CD4-positive, alpha-beta T cell treated with Interleukin-15 for 1 hour (primary cell): ENCODE measurements around the gene SLC48A1.
"Not testable (repeated sequence)": the region's sequence is repeated elsewhere in the genome, so short reads cannot be mapped to it uniquely, and the experiment has no call there.

ENCODE experiments used
- DNase-seq: peaks from one replicate; pipeline ENCODE4 v3.0.0-alpha.2; 2020

The SLC48A1 gene

DNA sequence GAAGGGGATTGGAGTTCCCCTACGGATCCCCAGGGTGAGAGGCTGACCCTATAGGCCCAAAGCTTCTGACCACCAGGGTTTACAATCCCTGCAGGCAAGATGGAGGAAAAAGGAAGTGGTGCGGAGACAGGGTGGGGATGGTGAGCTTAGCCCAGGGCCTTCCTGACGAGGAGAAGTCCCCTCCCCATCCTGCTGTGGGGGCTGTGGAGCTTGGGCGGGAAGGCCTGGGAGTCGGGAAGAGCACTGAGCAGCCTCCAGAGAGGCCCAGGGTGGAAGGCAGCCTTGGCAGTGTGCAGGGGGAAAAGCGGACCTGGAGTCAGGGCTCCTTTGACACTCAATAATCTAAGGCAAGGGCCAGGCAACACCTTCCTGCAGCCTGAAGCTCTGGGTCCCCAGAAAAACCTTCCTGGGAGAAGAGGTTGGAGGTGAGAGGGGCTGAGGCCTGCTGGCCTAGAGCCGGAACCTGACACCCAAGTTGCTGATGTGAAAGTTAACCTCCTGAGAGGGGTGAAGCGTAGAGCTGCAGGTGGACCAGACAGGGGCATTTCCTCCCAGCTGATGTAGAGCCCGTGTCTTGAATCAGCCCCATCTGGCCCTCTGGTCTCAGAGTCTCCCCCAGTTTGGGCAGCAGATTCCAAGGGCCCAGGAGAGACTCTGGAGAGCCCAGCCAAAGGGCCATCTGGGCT lies 40.6 kb downstream of the SLC48A1 start:
- DNase-seq: no peak

DNA sequence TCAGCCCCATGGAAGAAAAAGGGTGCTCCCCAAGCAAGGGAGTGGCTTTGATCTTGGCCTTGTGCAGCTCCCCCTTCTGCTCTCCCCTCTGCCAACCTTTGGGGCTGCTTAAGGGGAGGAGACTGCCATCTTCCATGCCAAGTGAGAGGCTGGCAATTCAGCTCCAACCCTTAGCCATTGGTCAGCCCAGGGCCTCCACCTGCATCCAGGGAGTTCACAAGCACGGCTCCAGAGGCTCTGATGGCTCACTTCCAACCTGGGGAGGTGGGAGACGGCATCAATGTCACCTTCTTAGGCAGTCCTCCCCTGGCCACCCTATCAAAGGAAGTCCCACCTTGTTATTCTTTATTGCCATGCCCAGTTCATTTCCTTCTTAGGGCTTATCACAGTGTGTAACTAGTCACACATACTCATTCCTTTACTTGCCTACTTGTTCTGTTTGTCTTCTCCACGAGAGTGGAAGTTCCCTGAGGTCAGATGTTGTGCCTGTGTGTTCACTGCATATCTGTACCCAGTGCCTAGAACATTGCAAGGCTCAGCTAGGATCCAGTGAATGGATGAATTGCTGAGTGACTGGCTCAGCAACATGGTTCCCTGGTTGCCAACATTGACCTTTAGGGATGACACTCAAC lies 41.6 kb downstream of the SLC48A1 start:
- DNase-seq: no peak

DNA sequence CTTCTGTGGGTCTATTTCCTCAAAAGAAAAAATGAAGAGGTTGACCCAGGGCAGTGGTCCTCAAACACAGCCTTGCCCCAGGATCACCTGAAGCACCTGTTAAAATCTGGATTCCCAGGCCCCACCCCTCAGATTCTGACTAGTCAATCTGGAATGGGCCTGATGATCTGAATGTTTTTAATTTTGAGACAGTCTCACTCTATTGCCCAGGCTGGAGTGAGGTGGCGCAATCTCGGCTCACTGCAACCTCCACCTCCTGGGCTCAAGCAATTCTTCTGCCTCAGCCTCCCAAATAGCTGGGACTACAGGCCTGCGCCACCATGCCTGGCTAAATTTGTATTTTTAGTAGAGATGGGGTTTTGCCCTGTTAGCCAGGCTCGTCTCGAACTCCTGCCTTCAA lies 42.4 kb downstream of the SLC48A1 start:
- not testable (repeated sequence) for DNase-seq

DNA sequence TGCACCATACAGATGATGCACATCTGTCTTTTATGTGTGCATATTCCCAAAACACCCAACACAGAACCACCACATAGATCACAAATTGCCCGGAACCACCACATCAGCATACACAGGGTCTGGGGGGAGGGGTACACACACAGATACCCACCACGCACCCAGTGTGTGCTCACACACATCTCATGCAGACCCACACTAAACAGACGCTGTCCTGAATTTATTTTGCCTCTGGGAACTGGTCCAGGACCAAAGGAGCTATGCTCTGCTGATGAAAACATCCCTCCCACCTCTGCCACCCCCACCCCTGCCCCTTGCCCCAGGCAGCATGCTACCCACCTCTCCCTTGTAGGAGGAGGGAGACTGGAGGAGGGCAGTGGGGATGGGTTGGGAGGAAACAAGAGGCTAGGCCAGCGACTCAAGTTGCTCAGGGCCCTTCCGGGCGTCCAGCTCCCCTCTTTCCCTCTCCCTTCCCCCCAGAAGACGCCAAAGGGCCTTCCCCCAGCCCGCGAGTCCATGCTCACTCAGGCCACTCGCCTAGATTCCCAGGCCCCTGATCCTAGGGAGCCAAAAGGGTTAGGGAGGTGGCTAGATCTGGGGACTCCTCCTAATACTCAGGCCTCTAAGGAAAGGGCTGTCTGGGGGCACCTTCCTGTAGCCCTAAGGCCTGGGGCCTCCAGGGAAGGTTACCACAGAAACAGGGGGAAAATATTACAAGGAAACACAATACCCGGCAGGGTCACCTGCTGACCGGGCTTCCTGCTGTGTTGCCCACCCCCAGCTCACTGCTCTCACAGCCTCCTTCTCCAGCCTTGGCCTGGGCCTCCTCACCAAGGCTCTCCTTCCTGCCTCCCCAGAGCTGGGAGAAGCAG lies 43.6 kb downstream of the SLC48A1 start:
- no peak for DNase-seq

DNA sequence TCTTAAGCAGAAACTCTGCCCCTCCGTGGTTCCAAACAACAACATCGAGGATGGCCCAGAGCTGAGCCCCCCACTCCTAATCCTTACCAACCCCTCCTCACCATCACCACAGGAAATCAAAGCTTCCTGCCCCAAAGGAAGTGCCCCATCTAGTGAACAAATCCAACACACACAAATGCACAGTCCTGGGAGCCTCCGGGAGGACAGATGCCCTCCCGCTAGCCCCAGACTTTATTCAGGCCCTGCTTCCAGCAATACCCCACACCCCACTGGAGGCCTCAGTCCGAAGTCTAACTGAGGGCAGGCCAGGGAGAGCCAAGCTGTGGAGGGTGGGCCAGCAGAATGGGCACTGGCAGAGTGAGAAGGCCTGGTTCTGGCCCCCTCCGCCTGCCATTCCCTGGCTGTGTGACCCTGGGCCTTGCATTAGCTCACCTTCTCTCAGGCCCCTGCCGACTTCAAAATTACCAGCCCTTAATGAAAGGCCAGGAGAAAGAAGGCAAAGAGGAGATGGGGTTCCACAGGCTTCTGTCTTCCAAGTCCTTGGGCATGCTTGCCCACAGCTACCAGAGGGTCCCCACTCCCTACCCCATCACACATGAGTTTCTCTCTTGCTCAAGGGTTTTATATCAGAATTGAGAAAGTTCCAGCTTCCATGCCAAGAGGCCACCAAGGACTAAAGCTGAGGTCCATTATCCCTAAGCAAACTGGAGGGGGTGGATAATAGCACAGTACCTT lies 44.4 kb downstream of the SLC48A1 start:
- DNase-seq: no peak

DNA sequence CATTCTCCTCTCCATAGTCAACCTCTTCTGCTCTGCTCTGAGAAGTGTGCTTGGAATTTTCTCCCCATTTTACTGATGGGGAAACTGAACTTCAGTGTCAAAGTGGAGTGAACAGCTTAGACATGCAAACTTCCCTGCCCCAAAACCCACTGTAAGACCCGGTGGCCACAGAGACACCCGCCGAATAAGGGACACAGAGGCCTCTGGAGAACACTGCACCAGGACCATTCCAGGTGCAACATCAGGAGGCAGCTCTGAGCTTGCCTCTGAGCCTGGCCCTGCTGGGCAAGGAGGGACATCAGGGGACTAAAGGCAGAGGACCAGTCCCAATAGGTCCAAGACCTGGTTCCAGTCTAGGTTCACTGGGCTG lies 45.0 kb downstream of the SLC48A1 start:
- no peak for DNase-seq

DNA sequence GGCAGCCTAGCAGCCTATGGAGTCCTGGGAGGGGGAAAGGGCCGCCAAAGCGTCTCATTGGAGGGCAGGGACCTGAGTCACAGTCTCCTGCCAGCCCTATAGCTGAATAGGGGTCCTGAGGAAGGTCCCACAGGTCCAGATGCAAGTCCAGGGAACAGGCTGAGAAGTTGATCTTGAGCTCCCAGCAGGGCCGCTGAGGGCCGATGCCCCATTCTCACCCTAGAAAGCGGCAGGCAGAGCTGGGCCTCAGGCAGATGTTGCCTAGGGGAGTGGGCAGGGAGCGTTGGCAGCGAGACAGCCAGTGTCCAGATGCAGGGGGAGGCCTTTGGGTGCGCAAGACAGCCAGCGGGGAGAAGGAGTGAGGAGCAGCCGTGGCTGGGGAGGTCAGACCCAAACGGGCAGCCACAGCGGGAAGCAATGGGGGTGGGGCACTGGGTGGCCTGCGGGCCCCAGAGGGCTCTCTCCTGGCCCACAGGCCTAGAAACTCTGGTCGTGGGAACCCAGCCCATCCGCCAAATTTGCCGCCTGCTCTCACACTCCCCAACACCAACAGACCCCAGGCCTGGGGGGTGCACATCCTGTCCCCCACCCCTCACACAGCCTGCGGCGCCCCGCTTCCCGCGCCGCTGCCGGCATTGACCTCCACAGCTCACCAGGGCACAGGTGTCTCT lies 45.6 kb downstream of the SLC48A1 start:
- DNase-seq: no peak

DNA sequence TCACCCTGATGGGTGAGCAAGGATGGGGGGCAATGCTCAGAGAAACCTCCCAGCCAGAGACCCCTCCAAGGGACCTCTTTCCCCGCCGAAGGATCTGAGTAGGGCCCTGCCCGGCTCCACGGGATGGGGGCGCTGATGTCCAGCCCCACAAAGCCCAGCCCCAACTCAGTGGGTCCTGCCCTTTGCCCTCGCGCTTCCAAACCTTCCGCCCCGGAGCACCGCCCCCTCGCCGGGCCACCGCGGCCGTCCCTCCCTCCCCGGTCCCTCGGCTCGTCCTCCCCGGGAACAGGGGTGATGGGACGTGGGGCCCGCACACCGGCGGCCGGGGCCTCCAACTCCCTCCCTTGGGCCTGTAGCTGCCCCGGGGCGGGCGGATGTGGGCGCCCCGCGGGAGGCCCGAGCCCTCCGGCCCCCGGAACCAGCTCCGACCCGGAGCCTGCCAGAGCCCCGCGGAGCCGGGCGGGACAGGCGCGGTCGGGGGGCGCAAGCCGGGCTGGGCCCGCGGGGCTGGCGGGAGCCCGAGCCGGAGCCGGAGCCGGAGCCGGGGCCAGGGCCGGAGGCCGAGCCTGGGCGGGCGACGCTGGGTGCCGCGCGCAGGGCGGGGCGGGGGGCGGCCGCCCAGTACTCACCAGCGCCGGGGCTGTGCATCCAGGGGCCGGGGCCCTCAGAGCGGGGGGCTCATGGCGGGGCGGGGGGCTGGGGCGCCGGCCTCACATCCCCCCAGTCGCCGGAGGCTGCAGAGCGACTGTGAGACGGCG lies 46.3 kb downstream of the SLC48A1 start:
- DNase-seq: peak; percentile 53

DNA sequence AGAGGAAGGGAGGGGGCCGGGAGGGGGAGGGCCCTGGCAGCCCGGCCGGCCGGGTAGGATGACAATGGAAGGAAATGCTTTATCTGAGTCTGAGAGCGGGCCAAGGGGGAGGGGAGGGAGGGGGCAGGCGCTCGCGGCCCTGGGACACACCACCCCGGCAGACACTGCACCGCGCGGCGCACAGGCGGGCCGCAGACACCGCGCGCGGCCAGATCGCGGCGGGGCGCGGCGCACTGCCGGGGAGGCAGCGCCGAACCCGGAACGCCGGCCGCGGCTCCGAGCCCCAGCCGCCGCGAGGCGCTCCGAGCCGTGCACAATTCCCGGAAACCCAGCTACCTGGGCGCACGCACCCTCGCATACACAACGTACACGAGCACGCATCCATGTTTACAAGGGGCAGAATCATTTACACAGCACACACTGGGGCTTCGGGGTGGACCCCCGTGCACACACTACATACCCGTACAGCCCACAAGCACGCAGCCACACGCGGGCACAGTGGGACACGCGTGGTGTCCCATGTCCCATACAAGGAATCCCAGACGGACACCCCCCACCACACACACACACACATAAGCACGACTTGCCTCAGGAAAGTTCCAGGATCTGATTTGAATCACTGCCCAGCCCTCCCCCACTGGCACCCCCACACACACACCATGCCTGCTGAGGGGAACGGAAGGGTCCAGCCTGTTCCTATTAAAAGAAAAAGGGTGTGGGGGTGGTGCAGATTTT lies 47.0 kb downstream of the SLC48A1 start, which contains the start of gene HDAC7:
HDAC7 (minus strand) TSS at position 8 of the 735 bp plus-strand sequence. CDS start 118 bp downstream, outside the sequence.
- DNase-seq: peak; percentile 79

DNA sequence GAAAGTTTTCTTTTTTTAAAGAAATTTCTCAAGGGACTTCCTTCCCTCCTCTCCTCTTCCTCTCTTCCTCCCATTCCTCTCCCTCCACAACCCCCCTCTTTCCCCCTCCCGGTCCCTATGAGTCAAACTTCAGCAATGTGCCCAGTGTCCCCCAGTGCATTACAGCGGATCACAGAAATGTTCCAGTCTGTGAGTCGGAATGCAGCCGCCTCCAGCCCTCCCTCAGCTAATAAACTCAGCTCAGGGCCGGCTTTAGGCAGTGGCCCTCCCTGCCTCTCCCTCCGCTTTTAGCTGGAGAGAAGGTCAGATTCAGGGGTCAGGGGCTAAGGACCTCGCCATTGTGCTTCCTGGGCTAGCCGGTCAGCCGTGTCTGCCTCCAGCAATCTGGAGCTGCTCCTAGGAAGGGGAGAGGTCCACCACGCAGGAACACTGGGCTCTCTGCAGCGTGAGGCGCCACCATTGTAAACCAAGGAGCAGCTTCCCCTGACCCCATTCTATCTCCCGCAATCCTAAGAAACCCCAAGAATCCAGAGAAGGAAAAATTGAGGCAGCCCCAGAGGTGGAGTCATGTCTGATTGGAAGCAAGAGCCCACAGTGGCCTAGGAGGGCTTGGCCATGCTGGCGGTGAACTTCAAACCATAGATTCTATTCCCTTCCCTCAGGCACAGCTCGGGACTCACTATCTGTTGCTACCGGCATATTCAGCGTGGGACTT lies 47.8 kb downstream of the SLC48A1 start:
- DNase-seq: no peak

DNA sequence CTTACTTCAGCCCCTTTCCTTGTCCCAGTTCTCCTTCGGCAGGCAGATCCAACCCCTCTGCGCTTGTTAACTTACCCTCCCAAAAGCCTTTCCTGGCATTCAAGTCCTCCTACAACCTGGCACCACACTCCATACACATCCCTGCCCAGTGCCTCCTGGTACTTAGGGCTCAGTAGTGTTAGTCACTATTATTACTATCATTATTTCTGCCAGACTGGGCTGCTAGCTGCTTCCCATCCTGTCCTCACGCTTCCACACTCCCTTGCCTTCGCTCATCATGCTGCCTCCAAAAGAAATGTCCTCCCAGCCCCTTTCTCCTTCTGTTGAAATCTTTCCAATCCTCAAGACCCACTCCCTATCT lies 48.3 kb downstream of the SLC48A1 start:
- no peak for DNase-seq

DNA sequence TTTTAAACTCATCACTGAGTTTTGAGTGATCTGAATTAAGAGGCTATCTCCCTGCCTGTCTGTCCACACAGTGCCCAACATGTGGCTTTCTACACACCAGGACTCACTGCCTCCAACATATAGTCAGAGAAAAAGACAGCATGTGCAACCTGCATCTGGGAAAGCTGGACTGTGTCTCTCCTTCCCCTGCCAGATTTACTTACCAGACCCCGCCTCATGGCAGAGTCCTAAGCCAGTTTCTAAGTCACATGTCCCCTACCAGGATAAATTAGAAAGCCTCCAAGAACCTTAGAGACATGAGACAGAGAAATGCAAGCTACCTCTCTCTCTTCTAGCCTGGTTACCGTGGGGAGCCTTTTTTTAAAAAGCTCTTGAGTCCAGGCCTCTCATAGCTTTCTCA lies 49.4 kb downstream of the SLC48A1 start:
- no peak for DNase-seq

DNA sequence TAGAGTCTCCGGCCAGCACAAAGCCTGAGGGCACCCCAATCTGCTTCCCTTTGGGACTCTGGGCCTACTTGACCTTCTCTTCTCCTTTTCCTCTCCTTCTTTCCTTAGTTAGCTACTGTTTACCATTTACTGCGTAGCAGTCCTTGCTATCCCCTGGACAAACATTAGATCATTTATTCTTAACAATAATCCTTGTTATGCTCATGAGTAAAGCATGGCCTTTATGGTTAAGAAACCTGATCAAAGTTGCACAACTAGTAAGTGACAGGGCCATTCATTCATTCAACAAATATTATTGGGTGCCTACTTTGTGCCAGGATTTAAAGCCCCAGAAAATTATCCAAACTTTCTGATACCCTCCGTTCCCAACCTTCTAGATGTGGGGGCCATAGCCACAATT lies 49.8 kb downstream of the SLC48A1 start:
- DNase-seq: no peak

DNA sequence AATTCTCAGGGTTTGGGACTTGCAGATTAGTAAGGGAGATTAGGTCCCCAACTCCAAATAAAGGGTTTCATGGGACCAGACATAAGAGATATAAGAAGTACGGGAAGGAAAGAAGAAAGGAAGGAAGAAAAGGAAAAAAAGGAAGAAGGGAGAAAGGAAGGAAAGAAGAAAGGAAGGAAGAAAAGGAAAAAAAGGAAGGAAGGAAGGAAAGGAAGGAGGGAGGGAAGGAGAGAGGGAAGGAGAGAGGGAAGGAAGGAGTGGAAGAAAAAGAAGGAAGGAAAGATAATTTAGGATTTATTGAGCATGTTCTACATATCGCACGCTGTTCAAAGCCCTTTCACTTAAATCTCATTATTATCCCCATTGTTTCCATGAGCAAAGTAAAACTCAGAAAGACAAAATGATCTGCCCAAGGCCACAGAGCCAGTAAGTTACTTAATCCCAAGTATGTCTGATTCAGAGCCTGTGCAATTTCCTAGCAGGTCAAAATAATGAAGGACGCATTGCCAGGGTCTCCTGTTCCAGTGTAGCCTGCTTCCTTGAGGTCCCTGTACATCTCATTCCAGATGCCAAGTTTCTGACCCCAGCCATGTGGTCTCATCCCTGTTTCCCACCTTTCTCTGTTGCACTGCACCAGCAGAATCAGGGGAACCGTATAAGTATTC lies 50.5 kb downstream of the SLC48A1 start:
- DNase-seq: no peak

DNA sequence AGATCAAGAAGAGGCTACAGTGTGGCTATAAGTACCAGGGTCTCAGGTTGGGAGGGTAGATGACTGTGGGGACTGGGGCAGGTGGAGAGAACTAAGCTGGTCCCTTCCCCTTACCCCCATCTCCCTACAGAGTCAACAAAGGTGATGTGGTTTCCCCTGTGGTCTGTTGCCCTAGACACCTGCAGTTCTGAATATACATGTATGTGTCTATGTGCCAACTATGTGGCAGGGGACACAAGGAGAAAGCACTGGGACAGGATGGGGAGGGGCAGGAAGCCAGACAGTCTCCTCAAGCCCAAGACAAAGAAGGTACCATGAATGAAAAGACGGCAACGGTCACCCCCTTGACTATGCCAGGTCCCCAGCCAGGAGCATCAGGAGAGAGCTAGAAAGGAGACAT lies 51.2 kb downstream of the SLC48A1 start:
- peak; percentile 65 for DNase-seq

DNA sequence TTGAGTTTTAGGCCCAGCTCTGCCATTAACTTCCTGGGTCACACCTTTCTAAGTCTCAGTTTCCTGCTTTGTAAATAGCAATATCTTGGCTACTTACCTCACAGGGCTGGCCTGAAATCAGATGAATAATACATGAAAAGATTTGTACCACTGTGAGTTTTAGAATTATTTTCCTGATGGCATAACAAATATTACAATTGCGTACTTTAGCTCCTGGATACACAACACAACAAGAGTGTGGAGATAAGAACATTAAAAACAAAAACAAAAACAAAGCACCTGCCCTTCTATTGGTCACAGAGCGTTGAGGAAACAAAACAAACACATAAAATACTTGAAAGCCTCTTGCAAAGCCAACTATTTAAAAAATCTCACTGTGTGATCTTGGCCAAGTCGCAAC lies 51.6 kb downstream of the SLC48A1 start:
- no peak for DNase-seq

DNA sequence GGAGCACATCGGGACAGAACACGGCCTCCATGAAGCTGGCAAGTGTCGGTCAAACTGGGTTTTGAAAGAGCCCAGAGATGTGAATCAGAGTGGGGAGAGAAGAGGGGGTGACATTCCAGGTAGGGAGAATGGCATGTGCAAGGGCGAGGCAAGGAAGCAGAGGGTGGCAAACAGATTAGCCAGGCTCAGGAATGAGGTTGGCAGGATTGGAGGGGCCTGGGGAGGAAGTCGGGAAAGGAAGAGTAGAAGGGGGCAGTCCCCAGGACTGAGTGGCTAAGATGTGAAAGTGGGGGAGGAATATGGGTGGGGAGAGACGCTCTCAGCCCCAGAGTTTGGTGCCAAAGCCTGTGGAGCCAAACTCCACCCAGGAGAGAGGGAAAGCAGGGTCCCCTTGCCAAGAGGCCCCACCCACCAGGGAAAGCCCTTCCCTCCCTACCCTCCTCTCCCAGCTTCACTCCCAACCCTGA lies 52.2 kb downstream of the SLC48A1 start:
- no peak for DNase-seq

DNA sequence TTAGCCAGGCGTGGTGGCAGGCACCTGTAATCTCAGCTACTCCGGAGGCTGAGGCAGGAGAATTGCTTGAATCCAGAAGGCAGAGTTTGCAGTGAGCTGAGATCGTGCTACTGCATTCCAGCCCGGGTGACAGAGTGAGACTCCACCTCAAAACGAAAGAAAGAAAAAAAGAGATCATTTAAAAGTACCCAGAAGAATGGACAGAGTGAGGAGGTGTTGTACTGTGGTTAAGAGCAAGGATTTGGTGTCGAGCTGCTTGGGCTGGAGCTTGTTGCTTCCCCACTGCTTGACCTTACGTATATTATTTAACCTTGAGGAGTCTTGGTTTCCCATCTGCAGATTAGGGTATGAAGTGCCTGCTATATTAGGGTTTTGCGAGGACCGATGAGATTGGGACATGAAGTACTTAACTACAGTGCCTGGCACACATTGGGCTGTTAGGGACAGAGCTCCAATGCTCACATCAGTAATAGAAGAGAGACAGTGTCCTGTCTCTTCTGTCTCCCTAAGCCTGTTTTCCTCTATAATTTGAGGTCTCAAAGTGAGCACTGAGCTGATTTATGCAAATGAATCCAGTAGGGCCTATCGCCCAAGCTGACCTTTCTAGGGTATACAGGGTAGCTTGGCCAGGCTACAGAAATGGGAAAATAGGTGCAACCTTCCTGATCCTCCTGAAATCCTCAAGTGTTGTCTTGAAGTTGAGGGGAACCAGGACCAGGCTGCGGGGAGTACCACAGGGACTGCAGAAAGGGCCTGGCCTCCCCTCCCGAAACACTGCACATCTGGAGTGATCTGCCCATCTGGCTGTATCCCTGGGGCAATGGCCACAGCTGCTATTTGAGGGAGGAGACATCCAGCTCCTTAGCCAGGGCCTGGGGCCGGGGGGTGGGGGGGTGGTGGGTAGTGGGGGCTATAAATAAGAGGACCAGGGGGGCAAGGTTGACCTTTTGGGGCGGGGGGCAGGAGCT lies 55.3 kb downstream of the SLC48A1 start:
- DNase-seq: no peak
